GM12865 (cell line): ENCODE results near the gene ERN1.

Source experiments
- DNase-seq: peaks from one replicate; pipeline ENCODE4 v3.0.0; 2010; ENCODE audit warnings: low read depth
- H3K4me3 ChIP-seq: 2 replicates; pipeline ENCODE4 v1.5.1; 2011; ENCODE audit warnings: mild to moderate bottlenecking, low read depth, low read length, control low read depth
- CTCF ChIP-seq: IDR thresholded peaks from 2 replicates; pipeline ENCODE4 v1.5.1; 2011; ENCODE audit warnings: low read length, control low read depth, low read depth, inconsistent platforms; ENCODE audit not compliant: insufficient read depth; ENCODE audit errors: missing control alignments

ERN1 gene

DNA sequence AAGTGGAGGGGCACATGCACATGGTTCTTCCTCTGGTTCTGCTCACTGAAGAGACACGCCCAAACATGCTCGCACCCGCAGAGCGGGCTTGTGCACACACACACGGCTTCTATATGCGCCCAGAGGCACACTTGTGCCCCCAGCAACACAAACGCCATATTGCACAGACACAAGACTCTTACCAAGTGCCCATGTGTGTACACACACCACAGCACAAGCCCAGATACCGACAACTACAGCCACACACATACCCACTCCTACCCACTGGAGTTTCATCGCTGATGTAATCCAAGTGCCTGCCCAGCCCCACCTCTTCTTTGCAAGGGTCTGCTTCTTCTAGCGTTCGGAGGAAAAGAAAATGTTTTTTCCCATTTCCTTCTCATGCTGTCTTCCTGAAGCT lies 138.3 kb downstream of the ERN1 start:
- no peak for DNase-seq
- no peak overlapping the region for H3K4me3 ChIP-seq
- no peak for TF ChIP-seq CTCF

DNA sequence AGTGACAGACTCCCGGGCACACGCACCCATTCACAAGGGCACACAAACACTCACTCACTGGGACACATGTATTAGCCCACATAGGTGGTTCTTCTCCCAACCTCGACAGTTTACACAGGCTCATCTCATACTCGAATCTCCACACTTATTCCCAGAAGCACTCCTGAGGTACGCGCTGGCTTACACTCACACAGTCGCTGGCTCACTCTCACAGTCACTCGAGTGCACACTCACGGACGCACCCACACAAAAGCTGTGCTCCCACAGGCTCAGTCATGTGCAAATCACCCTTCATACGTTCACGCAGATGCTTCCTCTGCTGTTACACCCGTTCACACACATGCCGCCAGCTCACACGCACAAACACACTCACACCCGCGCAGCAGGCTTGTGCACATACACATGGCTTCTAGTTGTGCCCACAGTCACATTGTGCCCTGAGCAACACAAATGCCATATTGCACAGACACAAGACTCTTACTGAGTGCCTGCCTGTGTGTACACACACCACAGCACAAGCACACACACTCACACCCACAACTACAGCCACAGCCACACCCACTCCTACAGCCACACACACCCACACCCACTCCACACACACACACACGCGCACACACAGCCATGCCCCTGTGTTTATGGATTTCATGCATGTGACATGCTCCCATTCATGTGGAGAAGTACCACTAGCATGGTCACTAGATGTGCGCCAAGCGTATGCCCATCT lies 140.2 kb downstream of the ERN1 start:
- H3K4me3 ChIP-seq = no peak overlapping the region
- no peak for TF ChIP-seq CTCF
- no peak for DNase-seq
